Measurements from ENCODE around the gene RABEPK. TPM values are rescaled to one million over a fixed set of nuclear protein-coding genes. Genes with fewer than 3 reads are reported as not detected.
"Not testable (repeated sequence)": the region's sequence is repeated elsewhere in the genome, so short reads cannot be mapped to it uniquely, and the experiment has no call there.

The RABEPK gene
- total RNA-seq, 1 donor from 2014 or later: 30.7 TPM

DNA sequence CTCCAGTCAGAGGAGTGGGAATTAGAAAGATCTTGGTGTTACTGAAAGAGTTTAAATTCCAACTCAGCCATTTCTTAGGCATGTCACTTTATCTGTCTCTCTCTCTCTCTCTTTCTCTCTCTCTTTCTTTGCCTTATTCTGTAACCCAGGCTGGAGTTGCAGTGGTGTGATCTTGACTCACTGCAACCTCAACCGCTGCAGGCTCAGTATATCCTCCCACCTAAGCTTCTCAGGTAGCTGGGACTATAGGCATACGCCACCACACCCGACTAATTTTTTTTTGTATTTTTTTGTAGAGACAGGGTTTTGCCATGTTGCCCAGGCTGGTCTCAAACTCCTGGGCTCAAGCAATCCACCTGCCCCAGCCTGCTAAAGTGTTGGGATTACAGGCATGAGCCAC, 18.3 kb downstream of the RABEPK start:
- TF ChIP-seq, protein P1, sequence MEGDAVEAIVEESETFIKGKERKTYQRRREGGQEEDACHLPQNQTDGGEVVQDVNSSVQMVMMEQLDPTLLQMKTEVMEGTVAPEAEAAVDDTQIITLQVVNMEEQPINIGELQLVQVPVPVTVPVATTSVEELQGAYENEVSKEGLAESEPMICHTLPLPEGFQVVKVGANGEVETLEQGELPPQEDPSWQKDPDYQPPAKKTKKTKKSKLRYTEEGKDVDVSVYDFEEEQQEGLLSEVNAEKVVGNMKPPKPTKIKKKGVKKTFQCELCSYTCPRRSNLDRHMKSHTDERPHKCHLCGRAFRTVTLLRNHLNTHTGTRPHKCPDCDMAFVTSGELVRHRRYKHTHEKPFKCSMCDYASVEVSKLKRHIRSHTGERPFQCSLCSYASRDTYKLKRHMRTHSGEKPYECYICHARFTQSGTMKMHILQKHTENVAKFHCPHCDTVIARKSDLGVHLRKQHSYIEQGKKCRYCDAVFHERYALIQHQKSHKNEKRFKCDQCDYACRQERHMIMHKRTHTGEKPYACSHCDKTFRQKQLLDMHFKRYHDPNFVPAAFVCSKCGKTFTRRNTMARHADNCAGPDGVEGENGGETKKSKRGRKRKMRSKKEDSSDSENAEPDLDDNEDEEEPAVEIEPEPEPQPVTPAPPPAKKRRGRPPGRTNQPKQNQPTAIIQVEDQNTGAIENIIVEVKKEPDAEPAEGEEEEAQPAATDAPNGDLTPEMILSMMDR (IDR thresholded peaks at IDR 0.05; ENCODE audit: insufficient read depth, low read depth, low read length): no peak
- TF ChIP-seq EZH2 (IDR thresholded peaks at IDR 0.05; ENCODE audit: insufficient read depth, low read length): no peak
- Histone ChIP-seq H3K9me3 (ENCODE audit: insufficient read depth, low read depth, low read length) (no peaks in the 10 kb centered on the region), H3K36me3 (ENCODE audit: insufficient read depth, low read length) (peaks cover 7% of the 10 kb centered on the region), H3K4me1 (ENCODE audit: insufficient read depth, low read length) (no peaks in the 10 kb centered on the region), H3K27ac (ENCODE audit: low read depth, low read length) (no peak overlapping the region), H3K79me2 (ENCODE audit: insufficient read depth, low read length) (no peaks in the 10 kb centered on the region), H3K4me2 (ENCODE audit: low read length) (no peak overlapping the region), H3K27me3 (ENCODE audit: insufficient read depth, low read length) (no peaks in the 10 kb centered on the region), H3K4me3 (ENCODE audit: insufficient read depth, low read depth, low read length) (no peak overlapping the region), H2AFZ (ENCODE audit: low read depth, low read length) (no peak overlapping the region), H3K9ac (ENCODE audit: low read length) (no peak overlapping the region), H4K20me1 (ENCODE audit: insufficient read depth, low read length) (no peaks in the 10 kb centered on the region)
- no peaks in the 10 kb centered on the region for H3K9me3 Mint-ChIP-seq (ENCODE audit: unreplicated experiment)
- DNase-seq (ENCODE audit: low read depth) (no peak), FAIRE-seq (no peak)
- H3K4me3 Mint-ChIP-seq (ENCODE audit: unreplicated experiment): no peak overlapping the region
- no peak overlapping the region for H3K27ac Mint-ChIP-seq (ENCODE audit: unreplicated experiment)
- peaks cover 5% of the 10 kb centered on the region for H3K36me3 Mint-ChIP-seq (ENCODE audit: low read depth, unreplicated experiment)
- H3K4me1 Mint-ChIP-seq (ENCODE audit: low read depth, unreplicated experiment): no peaks in the 10 kb centered on the region
- H3K27me3 Mint-ChIP-seq (ENCODE audit: low read depth, unreplicated experiment): no peaks in the 10 kb centered on the region

DNA sequence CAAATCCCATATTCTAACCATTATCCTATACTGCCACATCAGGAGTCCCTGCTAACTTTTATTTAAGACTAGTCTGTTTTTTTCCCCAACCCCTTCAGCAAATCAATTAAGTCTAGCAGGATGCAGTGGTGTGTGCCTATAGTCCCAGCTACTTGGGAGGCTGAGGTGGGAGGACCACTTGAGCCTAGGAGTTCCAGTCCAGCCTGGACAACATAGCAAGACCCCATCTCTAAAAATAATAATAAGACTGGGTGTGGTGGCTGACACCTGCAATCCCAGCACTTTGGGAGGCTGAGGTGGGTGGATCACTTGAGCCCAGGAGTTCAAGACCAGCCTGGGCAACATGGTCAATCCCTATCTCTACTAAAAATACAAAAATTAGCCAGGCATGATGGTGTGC, 24.5 kb downstream of the RABEPK start:
- H3K4me3 Mint-ChIP-seq (ENCODE audit: unreplicated experiment); H3K79me2 ChIP-seq (ENCODE audit: insufficient read depth, low read length); H3K4me3 ChIP-seq (ENCODE audit: insufficient read depth, low read depth, low read length); H3K9me3 Mint-ChIP-seq (ENCODE audit: unreplicated experiment); FAIRE-seq; H3K9me3 ChIP-seq (ENCODE audit: insufficient read depth, low read depth, low read length); H3K4me1 ChIP-seq (ENCODE audit: insufficient read depth, low read length); H3K27ac Mint-ChIP-seq (ENCODE audit: unreplicated experiment); H3K27ac ChIP-seq (ENCODE audit: low read depth, low read length); H2AFZ ChIP-seq (ENCODE audit: low read depth, low read length); H3K9ac ChIP-seq (ENCODE audit: low read length); DNase-seq (ENCODE audit: low read depth); H3K27me3 Mint-ChIP-seq (ENCODE audit: low read depth, unreplicated experiment); H3K4me2 ChIP-seq (ENCODE audit: low read length); H4K20me1 ChIP-seq (ENCODE audit: insufficient read depth, low read length); H3K4me1 Mint-ChIP-seq (ENCODE audit: low read depth, unreplicated experiment); H3K27me3 ChIP-seq (ENCODE audit: insufficient read depth, low read length): not testable (repeated sequence)
- H3K36me3 ChIP-seq (ENCODE audit: insufficient read depth, low read length): peaks cover 14% of the 10 kb centered on the region
- H3K36me3 Mint-ChIP-seq (ENCODE audit: low read depth, unreplicated experiment): peaks cover 16% of the 10 kb centered on the region

DNA sequence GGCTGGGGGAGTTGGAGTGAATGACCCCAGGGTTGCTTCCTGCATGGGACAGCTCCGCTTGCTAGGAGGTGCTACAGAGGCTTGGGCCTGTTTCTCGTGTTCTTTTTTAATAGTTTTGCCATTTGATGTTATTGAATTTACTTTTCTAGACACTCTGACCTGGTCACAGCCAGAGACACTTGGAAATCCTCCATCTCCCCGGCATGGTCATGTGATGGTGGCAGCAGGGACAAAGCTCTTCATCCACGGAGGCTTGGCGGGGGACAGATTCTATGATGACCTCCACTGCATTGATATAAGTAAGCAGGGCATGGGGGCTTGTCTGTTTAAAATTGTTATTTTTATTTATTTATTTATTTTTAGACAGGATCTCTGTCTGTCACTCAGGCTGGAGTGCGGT, 27.4 kb downstream of the RABEPK start:
- H3K36me3 Mint-ChIP-seq (ENCODE audit: low read depth, unreplicated experiment): peaks cover 17% of the 10 kb centered on the region
- H3K27ac Mint-ChIP-seq (ENCODE audit: unreplicated experiment): no peak overlapping the region
- Histone ChIP-seq H3K4me2 (ENCODE audit: low read length) (no peak overlapping the region), H3K36me3 (ENCODE audit: insufficient read depth, low read length) (peaks cover 18% of the 10 kb centered on the region), H3K9ac (ENCODE audit: low read length) (no peak overlapping the region), H2AFZ (ENCODE audit: low read depth, low read length) (no peak overlapping the region), H3K27ac (ENCODE audit: low read depth, low read length) (no peak overlapping the region), H4K20me1 (ENCODE audit: insufficient read depth, low read length) (no peaks in the 10 kb centered on the region), H3K79me2 (ENCODE audit: insufficient read depth, low read length) (no peaks in the 10 kb centered on the region), H3K4me1 (ENCODE audit: insufficient read depth, low read length) (no peaks in the 10 kb centered on the region), H3K4me3 (ENCODE audit: insufficient read depth, low read depth, low read length) (no peak overlapping the region), H3K9me3 (ENCODE audit: insufficient read depth, low read depth, low read length) (no peaks in the 10 kb centered on the region), H3K27me3 (ENCODE audit: insufficient read depth, low read length) (no peaks in the 10 kb centered on the region)
- no peaks in the 10 kb centered on the region for H3K27me3 Mint-ChIP-seq (ENCODE audit: low read depth, unreplicated experiment)
- no peaks in the 10 kb centered on the region for H3K9me3 Mint-ChIP-seq (ENCODE audit: unreplicated experiment)
- H3K4me3 Mint-ChIP-seq (ENCODE audit: unreplicated experiment): no peak overlapping the region
- FAIRE-seq (no peak), DNase-seq (ENCODE audit: low read depth) (no peak)
- no peaks in the 10 kb centered on the region for H3K4me1 Mint-ChIP-seq (ENCODE audit: low read depth, unreplicated experiment)
- TF ChIP-seq, protein P1 (IDR thresholded peaks at IDR 0.05; ENCODE audit: insufficient read depth, low read depth, low read length): no peak
- TF ChIP-seq EZH2 (IDR thresholded peaks at IDR 0.05; ENCODE audit: insufficient read depth, low read length): no peak
